H9 (cell line): ENCODE results near the gene ENTPD6. TPM values are rescaled to one million over a fixed set of nuclear protein-coding genes. Genes with fewer than 3 reads are reported as not detected.

Experiments
- DNase-seq: peaks from one replicate; pipeline ENCODE4 v3.0.0-alpha.2; 2017
- H2AFZ ChIP-seq: one replicate; pipeline ENCODE4 v1.6.1; 2013; ENCODE audit warnings: mild to moderate bottlenecking, low read length, control low read depth, moderate library complexity
- H2AK5ac ChIP-seq: 2 replicates; pipeline ENCODE4 v1.6.1; 2013; ENCODE audit warnings: low read length, control low read depth, mixed read lengths; ENCODE audit not compliant: insufficient read length
- H2BK120ac ChIP-seq: one replicate; pipeline ENCODE4 v1.6.1; 2013; ENCODE audit warnings: low read depth, mild to moderate bottlenecking, low read length, control low read depth, inconsistent platforms; ENCODE audit not compliant: poor library complexity, severe bottlenecking
- H2BK12ac ChIP-seq: 2 replicates; pipeline ENCODE4 v1.6.1; 2013; ENCODE audit warnings: low read length, control low read depth, mixed read lengths, low read depth; ENCODE audit not compliant: insufficient read length
- H2BK15ac ChIP-seq: 2 replicates; pipeline ENCODE4 v1.6.1; 2013; ENCODE audit warnings: low read depth, low read length, control low read depth
- H2BK20ac ChIP-seq: one replicate; pipeline ENCODE4 v1.6.1; 2013; ENCODE audit warnings: low read depth, mild to moderate bottlenecking, low read length, control low read depth, inconsistent platforms; ENCODE audit not compliant: poor library complexity, severe bottlenecking
- H2BK5ac ChIP-seq: 2 replicates; pipeline ENCODE4 v1.6.1; 2013; ENCODE audit warnings: low read length, control low read depth, mixed read lengths; ENCODE audit not compliant: insufficient read length
- H3K14ac ChIP-seq: 2 replicates; pipeline ENCODE4 v1.6.1; 2013; ENCODE audit warnings: low read length, control low read depth; ENCODE audit not compliant: insufficient read depth
- H3K18ac ChIP-seq: 2 replicates; pipeline ENCODE4 v1.6.1; 2013; ENCODE audit warnings: low read depth, mild to moderate bottlenecking, mixed read lengths, low read length, control low read depth; ENCODE audit not compliant: insufficient read length
- H3K23ac ChIP-seq: 2 replicates; pipeline ENCODE4 v1.6.1; 2013; ENCODE audit warnings: low read length, control low read depth, mixed read lengths, low read depth; ENCODE audit not compliant: insufficient read length
- H3K23me2 ChIP-seq: 2 replicates; pipeline ENCODE4 v1.6.1; 2013; ENCODE audit warnings: low read depth, mild to moderate bottlenecking, mixed read lengths, low read length, control low read depth; ENCODE audit not compliant: insufficient read length, poor library complexity, severe bottlenecking
- H3K27ac ChIP-seq: 2 replicates; pipeline ENCODE4 v1.5.1; 2013; ENCODE audit warnings: low read length, control low read depth, mixed read lengths, low read depth; ENCODE audit not compliant: insufficient read length
- H3K27me3 ChIP-seq: 2 replicates; pipeline ENCODE4 v1.6.1; 2013; ENCODE audit warnings: low read length, control low read depth, inconsistent platforms; ENCODE audit not compliant: insufficient read depth
- H3K4ac ChIP-seq: 2 replicates; pipeline ENCODE4 v1.6.1; 2013; ENCODE audit warnings: low read depth, mild to moderate bottlenecking, control low read depth, inconsistent platforms, low read length, moderate library complexity
- H3K4me1 ChIP-seq: 2 replicates; pipeline ENCODE4 v1.6.1; 2013; ENCODE audit warnings: low read length, control low read depth, inconsistent platforms; ENCODE audit not compliant: insufficient read depth
- H3K4me2 ChIP-seq: 2 replicates; pipeline ENCODE4 v1.6.1; 2013; ENCODE audit warnings: low read length, control low read depth, mixed read lengths; ENCODE audit not compliant: insufficient read length, insufficient read depth
- H3K56ac ChIP-seq: 2 replicates; pipeline ENCODE4 v1.6.1; 2013; ENCODE audit warnings: low read depth, mild to moderate bottlenecking, mixed read lengths, low read length, control low read depth; ENCODE audit not compliant: insufficient read length
- H3K79me1 ChIP-seq: 2 replicates; pipeline ENCODE4 v1.6.1; 2013; ENCODE audit warnings: low read depth, mild to moderate bottlenecking, moderate library complexity, low read length, control low read depth, inconsistent platforms; ENCODE audit not compliant: insufficient read depth, poor library complexity, severe bottlenecking
- H3K79me2 ChIP-seq: 2 replicates; pipeline ENCODE4 v1.6.1; 2013; ENCODE audit warnings: low read length, control low read depth, inconsistent platforms; ENCODE audit not compliant: insufficient read depth
- H3K9ac ChIP-seq: 2 replicates; pipeline ENCODE4 v1.6.1; 2013; ENCODE audit warnings: low read length, control low read depth, mixed read lengths; ENCODE audit not compliant: insufficient read length; ENCODE audit errors: extremely low read depth
- H3K9me3 ChIP-seq: one replicate; pipeline ENCODE4 v1.6.1; 2013; ENCODE audit warnings: low read depth, low read length, inconsistent platforms; ENCODE audit not compliant: control insufficient read depth
- H3T11ph ChIP-seq: one replicate; pipeline ENCODE4 v1.6.1; 2013; ENCODE audit warnings: mild to moderate bottlenecking, low read length, control low read depth, inconsistent platforms
- H4K20me1 ChIP-seq: one replicate; pipeline ENCODE4 v1.6.1; 2013; ENCODE audit not compliant: control insufficient read depth, insufficient read length, insufficient read depth
- H4K5ac ChIP-seq: 2 replicates; pipeline ENCODE4 v1.6.1; 2013; ENCODE audit warnings: low read depth, mild to moderate bottlenecking, mixed read lengths, low read length, control low read depth; ENCODE audit not compliant: insufficient read length
- H4K8ac ChIP-seq: replicated peaks from 2 replicates; pipeline ENCODE4 v1.6.1; 2013; ENCODE audit warnings: low read length, control low read depth, mixed read lengths, low read depth; ENCODE audit not compliant: insufficient read length
- H4K91ac ChIP-seq: 2 replicates; pipeline ENCODE4 v1.6.1; 2013; ENCODE audit warnings: low read depth, mild to moderate bottlenecking, moderate library complexity, mixed read lengths, low read length, control low read depth; ENCODE audit not compliant: insufficient read length
- H3K27ac Mint-ChIP-seq, 3 experiments: 2 replicates in 2 of 3; 3 replicates in 1 of 3; pipeline ENCODE4 v1.8.0; 2020 to 2021; ENCODE audit warnings: mixed read lengths in 3 of 3, mild to moderate bottlenecking in 1 of 3, moderate library complexity in 1 of 3
- H3K27me3 Mint-ChIP-seq: 2 replicates; pipeline ENCODE4 v1.8.0; 2021; ENCODE audit warnings: low read depth, mild to moderate bottlenecking, moderate library complexity, mixed read lengths
- H3K36me3 Mint-ChIP-seq, 3 experiments: 2 replicates in 2 of 3; 3 replicates in 1 of 3; pipeline ENCODE4 v1.8.0; 2020 to 2021; ENCODE audit warnings: low read depth in 3 of 3, mixed read lengths in 3 of 3; ENCODE audit not compliant: insufficient read depth in 1 of 3
- H3K4me1 Mint-ChIP-seq, 2 experiments: 2 replicates each; pipeline ENCODE4 v1.8.0; 2020; ENCODE audit warnings: mixed read lengths in 2 of 2
- H3K4me3 Mint-ChIP-seq, 2 experiments: 2 replicates in 1 of 2; 3 replicates in 1 of 2; pipeline ENCODE4 v1.8.0; 2020 to 2021; ENCODE audit warnings: mild to moderate bottlenecking in 2 of 2, mixed read lengths in 2 of 2, moderate library complexity in 1 of 2
- H3K9me3 Mint-ChIP-seq, 2 experiments: 2 replicates in 1 of 2; 3 replicates in 1 of 2; pipeline ENCODE4 v1.8.0; 2020; ENCODE audit warnings: mild to moderate bottlenecking in 2 of 2, mixed read lengths in 2 of 2, moderate library complexity in 1 of 2
- CTCF ChIP-seq: fragments of 200-600 bp; sonication (generic); conservative IDR thresholded peaks from 3 replicates; pipeline ENCODE4 v1.8.0; 2021; ENCODE audit warnings: antibody characterized with exemption, mild to moderate bottlenecking
- WGBS: extraction: QIAGEN DNeasy Blood & Tissue Kit; methylation state at CpG from one replicate; pipeline ENCODE4 v1.1.7; 2013; ENCODE audit warnings: missing lambda C conversion rate, low lambda C conversion rate, mixed read lengths; ENCODE audit not compliant: insufficient read length; ENCODE audit errors: extremely low coverage; 5-methylcytosine and 5-hydroxymethylcytosine counted together
- total RNA-seq: library from RNA; stranded (reverse); gene quantifications from 2 replicates; pipeline ENCODE4 v1.2.1, GENCODE V29; 2021

ENTPD6 gene
- total RNA-seq, 1 experiment from 2014 or later: 57.4 TPM

DNA sequence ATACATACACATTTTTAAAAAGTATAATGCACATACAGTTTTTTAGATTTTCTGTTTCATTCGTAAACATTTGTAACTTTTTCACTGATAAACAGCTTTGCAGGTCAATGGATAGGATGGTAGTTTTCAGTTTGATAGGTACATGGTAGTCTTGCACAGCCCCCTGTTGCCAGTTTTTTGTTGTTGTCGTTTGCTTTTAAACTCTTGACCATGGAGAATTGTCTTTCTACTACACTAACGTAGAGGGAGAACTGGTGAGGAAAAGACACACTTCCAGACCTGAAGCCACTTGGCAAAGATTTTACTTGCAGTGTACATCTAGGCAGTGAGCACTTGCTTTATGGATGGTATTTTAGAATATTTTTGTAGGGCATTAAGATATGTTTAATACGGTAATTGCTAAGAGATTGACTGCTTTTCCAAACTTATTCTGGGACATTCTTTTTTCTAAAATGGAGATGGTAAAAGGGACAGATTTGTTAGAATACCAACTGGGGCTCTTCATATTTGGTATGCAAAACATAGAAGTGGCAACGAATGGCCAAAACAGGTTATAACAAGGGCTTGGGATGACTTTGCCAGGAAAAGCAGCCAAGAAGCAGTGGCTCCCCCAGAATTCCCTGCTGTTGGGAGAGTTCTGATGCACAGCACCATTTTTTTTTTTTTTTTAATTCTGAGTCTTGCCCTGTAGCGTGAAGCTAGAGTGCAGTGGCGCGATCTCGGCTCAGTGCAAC is 53.9 kb downstream of the ENTPD6 start:
- peaks cover 14% of the 10 kb centered on the region for H3K27me3 Mint-ChIP-seq
- no peak overlapping the region for H4K8ac ChIP-seq

More for the DNA sequence above, 53.9 kb downstream of the ENTPD6 start:
- Mint-ChIP-seq H3K9me3 (no peaks in the 10 kb centered on the region), H3K27ac (0 out of 7 replicates have a peak overlapping the region, but pooled peaks of 1 of the 3 experiments have one; percentile 92), H3K4me1 (peaks cover 44 to 47% of the 10 kb centered on the region in 2 experiments), H3K4me3 (peak overlapping the region; percentile 85 to 95), H3K36me3 (peaks cover 4 to 12% (median 4%) of the 10 kb centered on the region in 3 experiments; a peak in 4 of 7 replicates)
- H3K4me1 ChIP-seq: no peaks in the 10 kb centered on the region
- peak; percentile 8 for DNase-seq
- H3K4me2 ChIP-seq: peak overlapping the region; percentile 60
- H3K14ac ChIP-seq: no peak overlapping the region
- H2BK120ac ChIP-seq: no peak overlapping the region
- no peak overlapping the region for H2BK20ac ChIP-seq
- no peak overlapping the region for H2AK5ac ChIP-seq
- no peak overlapping the region for H3K56ac ChIP-seq
- no peaks in the 10 kb centered on the region for H3K79me1 ChIP-seq
- H2BK15ac ChIP-seq: no peak overlapping the region
- no peak overlapping the region for H4K91ac ChIP-seq
- H3K27ac ChIP-seq: no peak overlapping the region
- no peak overlapping the region for H2AFZ ChIP-seq
- no peak overlapping the region for H2BK5ac ChIP-seq
- no peak overlapping the region for H3K23ac ChIP-seq
- H3K27me3 ChIP-seq: no peaks in the 10 kb centered on the region; the same call in 1 of the 2 replicates
- no peak for TF ChIP-seq CTCF
- no peaks in the 10 kb centered on the region for H4K20me1 ChIP-seq
- no peaks in the 10 kb centered on the region for H3K9me3 ChIP-seq
- WGBS: no CpG with 5 or more reads among the region's 9 CpGs
- H4K5ac ChIP-seq: no peak overlapping the region
- no peak overlapping the region for H2BK12ac ChIP-seq
- peaks cover 6% of the 10 kb centered on the region for H3K23me2 ChIP-seq
- no peak overlapping the region for H3K4ac ChIP-seq
- no peak overlapping the region for H3K9ac ChIP-seq
- no peak overlapping the region for H3T11ph ChIP-seq
- peaks cover 5% of the 10 kb centered on the region; the same call in 1 of the 2 replicates for H3K79me2 ChIP-seq
- no peak overlapping the region for H3K18ac ChIP-seq
